CD4-positive, alpha-beta T cell treated with Interleukin-15 for 1 hour (primary cell): ENCODE data around the gene MBD3L1.

Experiments used
- DNase-seq: peaks from one replicate; pipeline ENCODE4 v3.0.0-alpha.2; 2020

MBD3L1 gene

GRCh38 chr19:8832132-8833021, at the start of gene MBD3L1, which contains the start of gene ZNF558:
MBD3L1 (plus strand) TSS chr19:8832377; CDS start chr19:8842679, 10,302 bp downstream.
ZNF558 (minus strand) TSS chr19:8832304; CDS start chr19:8822659, 9,645 bp downstream.
- DNase-seq = peak; percentile 100

- no peak for DNase-seq
Observed at GRCh38 chr19:8794823-8795222, 37.4 kb upstream of the MBD3L1 start.

- no peak for DNase-seq
Observed at GRCh38 chr19:8806661-8807060, 25.5 kb upstream of the MBD3L1 start.

- no peak for DNase-seq
Observed at GRCh38 chr19:8811315-8812172, 20.6 kb upstream of the MBD3L1 start.

GRCh38 chr19:8814176-8814575, 18.0 kb upstream of the MBD3L1 start:
- DNase-seq = no peak

- DNase-seq = no peak
Observed at GRCh38 chr19:8815780-8816179, 16.4 kb upstream of the MBD3L1 start.

GRCh38 chr19:8820234-8820633, 11.9 kb upstream of the MBD3L1 start:
- no peak for DNase-seq

- no peak for DNase-seq
Observed at GRCh38 chr19:8821748-8822241, 10.4 kb upstream of the MBD3L1 start.

GRCh38 chr19:8826371-8826770, 5.8 kb upstream of the MBD3L1 start:
- DNase-seq = no peak

GRCh38 chr19:8827277-8827676, 4.9 kb upstream of the MBD3L1 start:
- DNase-seq = no peak

GRCh38 chr19:8831373-8831772, 804 bp upstream of the MBD3L1 start:
- DNase-seq = no peak

GRCh38 chr19:8831832-8832131, 395 bp upstream of the MBD3L1 start:
- DNase-seq = no peak

GRCh38 chr19:8835446-8835845, 3.3 kb downstream of the MBD3L1 start:
- DNase-seq = no peak

GRCh38 chr19:8835877-8836276, 3.7 kb downstream of the MBD3L1 start:
- DNase-seq = no peak

- no peak for DNase-seq
Observed at GRCh38 chr19:8840708-8841107, 8.5 kb downstream of the MBD3L1 start.

GRCh38 chr19:8846819-8847218, 14.6 kb downstream of the MBD3L1 start:
- no peak for DNase-seq

- DNase-seq = no peak
Observed at GRCh38 chr19:8849232-8849631, 17.1 kb downstream of the MBD3L1 start.

GRCh38 chr19:8850488-8850887, 18.3 kb downstream of the MBD3L1 start:
- no peak for DNase-seq

- no peak for DNase-seq
Observed at GRCh38 chr19:8858260-8858659, 26.1 kb downstream of the MBD3L1 start.

- no peak for DNase-seq
Observed at GRCh38 chr19:8866344-8866743, 34.2 kb downstream of the MBD3L1 start.

GRCh38 chr19:8877854-8878705, 45.9 kb downstream of the MBD3L1 start:
- no peak for DNase-seq

- no peak for DNase-seq
Observed at GRCh38 chr19:8880868-8881488, 48.8 kb downstream of the MBD3L1 start.
